Trophoblast cell (in vitro differentiated cells and primary cell): ENCODE measurements around the gene CLCN4.
A peak's percentile ranks its signal among the peaks of the same experiment; 100 is the strongest.

ENCODE experiments used
- DNase-seq, 2 donors: peaks; one replicate each; pipeline ENCODE4 v3.0.0-alpha.2; 2016
- H2AFZ ChIP-seq: 2 replicates; pipeline ENCODE4 v1.6.1; 2013; ENCODE audit warnings: low read length, moderate library complexity, mild to moderate bottlenecking; ENCODE audit not compliant: insufficient read depth, poor library complexity
- H2AK5ac ChIP-seq: 2 replicates; pipeline ENCODE4 v1.6.1; 2013; ENCODE audit warnings: mild to moderate bottlenecking, low read length
- H2BK120ac ChIP-seq: 2 replicates; pipeline ENCODE4 v1.6.1; 2013; ENCODE audit warnings: low read length, mild to moderate bottlenecking, moderate library complexity; ENCODE audit not compliant: insufficient read depth, poor library complexity
- H2BK12ac ChIP-seq: 2 replicates; pipeline ENCODE4 v1.6.1; 2013; ENCODE audit warnings: mild to moderate bottlenecking, low read length, moderate library complexity
- H2BK5ac ChIP-seq: 2 replicates; pipeline ENCODE4 v1.6.1; 2013; ENCODE audit warnings: low read length, low read depth, moderate library complexity, mild to moderate bottlenecking; ENCODE audit not compliant: poor library complexity
- H3K14ac ChIP-seq: 2 replicates; pipeline ENCODE4 v1.6.1; 2013; ENCODE audit warnings: mild to moderate bottlenecking, low read length
- H3K18ac ChIP-seq: 2 replicates; pipeline ENCODE4 v1.6.1; 2013; ENCODE audit warnings: mild to moderate bottlenecking, low read length
- H3K23ac ChIP-seq: 2 replicates; pipeline ENCODE4 v1.6.1; 2013; ENCODE audit warnings: low read length
- H3K27ac ChIP-seq: 2 replicates; pipeline ENCODE4 v1.5.1; 2013; ENCODE audit warnings: low read depth, mild to moderate bottlenecking, inconsistent platforms, low read length, moderate library complexity
- H3K27me3 ChIP-seq: 2 replicates; pipeline ENCODE4 v1.6.1; 2013; ENCODE audit warnings: inconsistent platforms, mild to moderate bottlenecking, low read length, moderate library complexity; ENCODE audit not compliant: insufficient read depth
- H3K36me3 ChIP-seq, 2 experiments: 1 replicate in 1 of 2; 2 replicates in 1 of 2; pipeline ENCODE4 v1.6.1; 2013; ENCODE audit warnings: low read length in 2 of 2, mild to moderate bottlenecking in 2 of 2, moderate library complexity in 1 of 2; ENCODE audit not compliant: insufficient read depth in 2 of 2, control insufficient read depth in 1 of 2
- H3K4ac ChIP-seq: 2 replicates; pipeline ENCODE4 v1.6.1; 2013; ENCODE audit warnings: low read depth, mild to moderate bottlenecking, low read length, moderate library complexity
- H3K4me1 ChIP-seq, 2 experiments: 1 replicate in 1 of 2; 2 replicates in 1 of 2; pipeline ENCODE4 v1.6.1; 2013; ENCODE audit warnings: low read length in 2 of 2, mild to moderate bottlenecking in 2 of 2, moderate library complexity in 1 of 2; ENCODE audit not compliant: insufficient read depth in 2 of 2, control insufficient read depth in 1 of 2
- H3K4me2 ChIP-seq: 2 replicates; pipeline ENCODE4 v1.6.1; 2013; ENCODE audit warnings: inconsistent platforms, mild to moderate bottlenecking, low read length, moderate library complexity
- H3K4me3 ChIP-seq: 2 replicates; pipeline ENCODE4 v1.5.1; 2013; ENCODE audit warnings: mild to moderate bottlenecking, low read depth, low read length, inconsistent platforms
- H3K79me1 ChIP-seq: one replicate; pipeline ENCODE4 v1.6.1; 2013; ENCODE audit warnings: low read length
- H3K79me2 ChIP-seq: 2 replicates; pipeline ENCODE4 v1.6.1; 2013; ENCODE audit warnings: low read length, mild to moderate bottlenecking; ENCODE audit not compliant: control insufficient read depth, insufficient read depth, poor library complexity
- H3K9ac ChIP-seq: 2 replicates; pipeline ENCODE4 v1.6.1; 2013; ENCODE audit warnings: mild to moderate bottlenecking, low read length
- H3K9me3 ChIP-seq: 2 replicates; pipeline ENCODE4 v1.6.1; 2013; ENCODE audit warnings: low read depth, mild to moderate bottlenecking, control low read depth, inconsistent platforms, low read length; ENCODE audit not compliant: insufficient read depth
- H4K12ac ChIP-seq: 2 replicates; pipeline ENCODE4 v1.6.1; 2013; ENCODE audit warnings: low read depth, mild to moderate bottlenecking, low read length, moderate library complexity
- H4K8ac ChIP-seq: 2 replicates; pipeline ENCODE4 v1.6.1; 2013; ENCODE audit warnings: low read depth, mild to moderate bottlenecking, low read length, moderate library complexity
- H4K91ac ChIP-seq: one replicate; pipeline ENCODE4 v1.6.1; 2013; ENCODE audit warnings: low read depth, mild to moderate bottlenecking, low read length, moderate library complexity
- WGBS: extraction: QIAGEN DNeasy Blood & Tissue Kit; methylation state at CpG from one replicate; pipeline ENCODE4 v1.1.7; 2013; ENCODE audit warnings: missing lambda C conversion rate; ENCODE audit not compliant: insufficient read length, insufficient coverage; ENCODE audit errors: extremely low coverage; 5-methylcytosine and 5-hydroxymethylcytosine counted together

CLCN4 gene

GRCh38 chrX:10165580-10166247 lies 8.9 kb downstream of the CLCN4 start:
- Histone ChIP-seq H4K12ac (no peak overlapping the region), H4K91ac (peak overlapping the region; percentile 22), H2BK12ac (no peak overlapping the region), H3K23ac (no peak overlapping the region), H3K79me1 (no peaks in the 10 kb centered on the region), H3K27me3 (no peaks in the 10 kb centered on the region), H3K79me2 (no peaks in the 10 kb centered on the region), H3K18ac (no peak overlapping the region), H3K9ac (no peak overlapping the region), H4K8ac (no peak overlapping the region), H3K27ac (no peak overlapping the region), H3K9me3 (no peaks in the 10 kb centered on the region), H2BK5ac (no peak overlapping the region), H3K4me3 (no peak overlapping the region), H3K4me1 (peaks cover 9 to 17% of the 10 kb centered on the region in 2 experiments), H2BK120ac (no peak overlapping the region), H3K4me2 (no peak overlapping the region), H2AK5ac (no peak overlapping the region), H3K4ac (no peak overlapping the region), H3K36me3 (no peaks in the 10 kb centered on the region), H2AFZ (no peak overlapping the region), H3K14ac (no peak overlapping the region)
- DNase-seq: no peak
- no CpG with 5 or more reads among the region's 18 CpGs for WGBS

DNA sequence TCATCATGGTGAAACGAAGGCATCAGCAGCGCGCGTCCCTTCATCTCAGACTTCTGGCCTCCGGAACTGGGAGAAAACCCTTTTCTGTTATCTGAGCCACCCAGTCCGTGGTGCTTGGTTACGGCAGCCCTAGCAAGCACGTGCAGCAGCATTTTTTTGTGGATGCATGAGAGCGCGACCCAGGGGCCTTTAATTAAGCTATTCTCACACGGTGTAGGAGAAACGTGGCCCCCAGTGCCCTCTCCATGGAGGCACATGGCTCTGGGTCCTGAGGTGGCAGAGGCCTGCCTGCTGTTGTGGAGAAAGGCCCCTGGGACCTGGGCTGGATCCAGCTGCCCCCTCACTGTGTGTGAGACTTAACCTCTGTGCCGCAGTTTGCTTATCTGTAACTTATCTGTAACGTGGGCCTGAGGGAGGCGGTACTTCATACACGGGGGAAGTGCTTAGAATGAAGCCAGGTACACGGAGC lies 9.5 kb downstream of the CLCN4 start:
- peak overlapping the region; percentile 22 for H4K91ac ChIP-seq
- no peak overlapping the region for H3K27ac ChIP-seq
- H3K4me1 ChIP-seq: peaks cover 9 to 17% of the 10 kb centered on the region in 2 experiments
- no peak overlapping the region for H2AFZ ChIP-seq
- no peaks in the 10 kb centered on the region for H3K36me3 ChIP-seq
- no peak overlapping the region for H3K4me2 ChIP-seq
- WGBS: no CpG with 5 or more reads among the region's 17 CpGs
- H3K23ac ChIP-seq: no peak overlapping the region
- H3K14ac ChIP-seq: no peak overlapping the region
- H3K9ac ChIP-seq: no peak overlapping the region
- H2BK5ac ChIP-seq: no peak overlapping the region
- no peak overlapping the region for H3K18ac ChIP-seq
- no peak overlapping the region for H2BK12ac ChIP-seq
- no peak overlapping the region for H3K4me3 ChIP-seq
- H3K4ac ChIP-seq: no peak overlapping the region
- H4K8ac ChIP-seq: no peak overlapping the region
- no peaks in the 10 kb centered on the region for H3K27me3 ChIP-seq
- no peaks in the 10 kb centered on the region for H3K79me2 ChIP-seq
- H2AK5ac ChIP-seq: no peak overlapping the region
- no peak overlapping the region for H4K12ac ChIP-seq
- H3K9me3 ChIP-seq: no peaks in the 10 kb centered on the region
- DNase-seq: no peak
- no peak overlapping the region for H2BK120ac ChIP-seq
- H3K79me1 ChIP-seq: no peaks in the 10 kb centered on the region

DNA sequence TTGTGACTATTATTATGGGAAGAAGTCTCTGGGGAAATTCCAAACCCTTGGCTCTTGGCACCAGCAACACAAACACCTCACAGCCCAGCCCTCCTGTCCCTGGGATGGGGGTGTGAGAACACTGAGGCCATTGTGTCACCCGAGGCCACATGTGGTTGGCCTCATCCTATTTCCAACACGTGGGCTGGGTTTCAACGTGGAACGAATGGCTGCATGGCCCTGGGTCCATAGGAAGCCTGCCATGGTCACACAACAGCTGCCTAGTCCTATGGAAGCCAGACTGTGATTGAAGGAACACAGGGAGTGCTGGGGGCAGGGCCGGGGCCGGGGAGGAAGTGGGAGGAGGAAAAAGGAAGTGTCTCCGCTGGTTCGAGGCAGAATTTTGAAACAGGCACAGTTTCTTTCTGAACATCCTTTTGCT lies 10.0 kb downstream of the CLCN4 start:
- Histone ChIP-seq H4K8ac (no peak overlapping the region), H3K14ac (no peak overlapping the region), H3K4me2 (no peak overlapping the region), H2AK5ac (no peak overlapping the region), H3K4ac (no peak overlapping the region), H4K91ac (no peak overlapping the region), H3K36me3 (no peaks in the 10 kb centered on the region), H4K12ac (no peak overlapping the region), H2BK5ac (no peak overlapping the region), H3K4me1 (peaks cover 9 to 17% of the 10 kb centered on the region in 2 experiments), H3K27me3 (no peaks in the 10 kb centered on the region), H2BK12ac (no peak overlapping the region), H2AFZ (no peak overlapping the region), H3K23ac (no peak overlapping the region), H3K9me3 (no peaks in the 10 kb centered on the region), H3K79me1 (no peaks in the 10 kb centered on the region), H2BK120ac (peak overlapping the region; percentile 11), H3K4me3 (no peak overlapping the region), H3K9ac (no peak overlapping the region), H3K27ac (no peak overlapping the region), H3K18ac (no peak overlapping the region), H3K79me2 (no peaks in the 10 kb centered on the region)
- no CpG with 5 or more reads among the region's 8 CpGs for WGBS
- DNase-seq: no peak

DNA sequence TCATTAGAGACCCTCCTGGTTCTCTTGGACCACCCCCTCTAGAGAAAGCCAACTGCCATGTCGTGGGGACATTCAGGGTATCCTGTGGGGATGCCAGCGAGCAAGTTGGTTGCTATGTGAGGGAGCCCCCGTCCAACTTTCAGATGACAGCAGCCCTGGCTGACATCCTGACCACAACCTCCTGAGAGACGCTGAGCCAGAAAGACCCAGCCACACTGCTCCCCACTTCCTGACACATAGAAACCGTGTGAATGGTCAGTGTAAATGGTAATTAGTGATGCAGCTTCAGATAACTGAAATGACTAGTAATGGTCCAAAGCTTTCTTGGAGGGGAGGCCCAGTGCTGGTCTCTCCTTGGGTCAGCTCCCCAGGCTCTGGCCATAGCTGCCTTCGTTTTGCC lies 10.8 kb downstream of the CLCN4 start:
- Histone ChIP-seq H4K12ac (no peak overlapping the region), H3K4me2 (no peak overlapping the region), H3K18ac (no peak overlapping the region), H4K91ac (no peak overlapping the region), H3K14ac (no peak overlapping the region), H3K4ac (no peak overlapping the region), H3K27ac (no peak overlapping the region), H3K23ac (no peak overlapping the region), H4K8ac (no peak overlapping the region), H3K79me1 (peaks cover 3% of the 10 kb centered on the region), H3K9ac (no peak overlapping the region), H2BK12ac (no peak overlapping the region), H3K36me3 (no peaks in the 10 kb centered on the region), H3K4me3 (no peak overlapping the region), H3K27me3 (no peaks in the 10 kb centered on the region), H3K9me3 (no peaks in the 10 kb centered on the region), H3K4me1 (peaks cover 9 to 20% of the 10 kb centered on the region in 2 experiments), H2AFZ (no peak overlapping the region), H3K79me2 (no peaks in the 10 kb centered on the region), H2AK5ac (no peak overlapping the region), H2BK120ac (no peak overlapping the region), H2BK5ac (no peak overlapping the region)
- DNase-seq: no peak
- no CpG with 5 or more reads among the region's 6 CpGs for WGBS
